Measurements from ENCODE around the gene FIBIN.
"Not testable (repeated sequence)": the region's sequence is repeated elsewhere in the genome, so short reads cannot be mapped to it uniquely, and the experiment has no call there.

FIBIN gene

DNA sequence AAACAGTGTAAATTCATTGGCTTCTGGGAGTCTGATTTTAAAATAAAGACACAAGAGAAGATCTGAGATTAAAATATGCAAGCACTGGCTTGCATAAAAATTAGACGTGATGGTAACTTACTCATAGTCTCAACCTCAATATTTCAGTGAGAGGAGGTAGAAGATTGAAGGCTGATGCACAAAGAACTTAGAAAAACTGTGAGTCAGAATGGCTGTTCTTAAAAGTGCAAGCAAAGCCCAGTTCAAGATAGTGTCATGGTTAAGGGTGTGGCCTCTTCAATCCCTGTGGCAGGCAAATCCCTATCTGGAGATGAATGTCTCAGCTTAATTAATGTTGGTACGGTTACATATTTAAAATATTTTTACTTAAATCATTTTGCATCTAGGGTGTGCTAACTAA, 33.6 kb upstream of the FIBIN start:
- in situ Hi-C loops (cut with MboI; ENCODE audit: low sequenced_read_pairs, unreplicated experiment), result no loop called here
- TF ChIP-seq, protein P1, sequence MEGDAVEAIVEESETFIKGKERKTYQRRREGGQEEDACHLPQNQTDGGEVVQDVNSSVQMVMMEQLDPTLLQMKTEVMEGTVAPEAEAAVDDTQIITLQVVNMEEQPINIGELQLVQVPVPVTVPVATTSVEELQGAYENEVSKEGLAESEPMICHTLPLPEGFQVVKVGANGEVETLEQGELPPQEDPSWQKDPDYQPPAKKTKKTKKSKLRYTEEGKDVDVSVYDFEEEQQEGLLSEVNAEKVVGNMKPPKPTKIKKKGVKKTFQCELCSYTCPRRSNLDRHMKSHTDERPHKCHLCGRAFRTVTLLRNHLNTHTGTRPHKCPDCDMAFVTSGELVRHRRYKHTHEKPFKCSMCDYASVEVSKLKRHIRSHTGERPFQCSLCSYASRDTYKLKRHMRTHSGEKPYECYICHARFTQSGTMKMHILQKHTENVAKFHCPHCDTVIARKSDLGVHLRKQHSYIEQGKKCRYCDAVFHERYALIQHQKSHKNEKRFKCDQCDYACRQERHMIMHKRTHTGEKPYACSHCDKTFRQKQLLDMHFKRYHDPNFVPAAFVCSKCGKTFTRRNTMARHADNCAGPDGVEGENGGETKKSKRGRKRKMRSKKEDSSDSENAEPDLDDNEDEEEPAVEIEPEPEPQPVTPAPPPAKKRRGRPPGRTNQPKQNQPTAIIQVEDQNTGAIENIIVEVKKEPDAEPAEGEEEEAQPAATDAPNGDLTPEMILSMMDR (IDR thresholded peaks at IDR 0.05; ENCODE audit: borderline replicate concordance, control extremely low read depth, extremely low read depth, insufficient read depth, missing control alignments), result no peak
- DNase-seq (ENCODE audit: low spot score), result no peak

DNA sequence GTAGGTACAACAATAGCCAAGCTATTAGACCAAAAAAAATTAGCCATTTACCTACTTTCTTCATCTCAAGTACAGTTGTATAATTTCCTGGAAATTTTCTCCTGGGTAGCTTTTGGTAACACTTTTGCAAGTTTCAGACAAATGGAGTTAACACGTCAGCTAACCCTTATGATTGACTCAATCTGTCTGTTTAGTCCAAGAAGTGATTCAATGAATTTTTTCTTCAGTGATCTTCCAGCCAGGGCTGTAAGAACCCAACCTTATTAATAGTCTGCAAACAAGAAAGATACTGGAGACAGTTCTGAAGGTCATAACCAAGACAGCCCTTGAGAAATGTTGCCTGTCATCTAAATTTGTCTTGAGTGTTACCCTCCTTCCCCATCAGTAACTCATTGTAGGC, 30.1 kb upstream of the FIBIN start:
- in situ Hi-C loops (cut with MboI; ENCODE audit: low sequenced_read_pairs, unreplicated experiment), result no loop called here
- no peak for DNase-seq (ENCODE audit: low spot score)
- TF ChIP-seq, protein P1 (IDR thresholded peaks at IDR 0.05; ENCODE audit: borderline replicate concordance, control extremely low read depth, extremely low read depth, insufficient read depth, missing control alignments), result no peak

DNA sequence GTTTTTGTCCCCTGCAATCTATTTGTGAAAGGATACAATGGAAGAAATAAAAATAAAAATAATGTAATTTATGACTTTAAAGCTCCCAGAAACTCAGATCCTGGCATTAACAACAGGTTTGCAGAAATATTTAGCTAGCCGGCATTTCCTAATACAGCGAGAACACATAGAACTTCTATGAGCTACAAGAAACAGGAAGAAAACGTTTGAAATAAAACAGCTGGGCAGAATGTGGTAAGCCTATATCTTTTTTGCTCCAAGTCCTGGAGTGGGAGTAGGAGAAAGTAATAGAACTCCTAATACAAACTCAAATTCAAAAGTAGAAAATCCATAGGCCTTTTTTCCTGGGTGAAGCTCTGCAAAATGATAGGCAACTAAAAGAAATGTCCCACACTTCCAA, 29.6 kb upstream of the FIBIN start:
- TF ChIP-seq, protein P1 (IDR thresholded peaks at IDR 0.05; ENCODE audit: borderline replicate concordance, control extremely low read depth, extremely low read depth, insufficient read depth, missing control alignments), result no peak
- in situ Hi-C loops (cut with MboI; ENCODE audit: low sequenced_read_pairs, unreplicated experiment), result no loop called here
- DNase-seq (ENCODE audit: low spot score), result no peak

DNA sequence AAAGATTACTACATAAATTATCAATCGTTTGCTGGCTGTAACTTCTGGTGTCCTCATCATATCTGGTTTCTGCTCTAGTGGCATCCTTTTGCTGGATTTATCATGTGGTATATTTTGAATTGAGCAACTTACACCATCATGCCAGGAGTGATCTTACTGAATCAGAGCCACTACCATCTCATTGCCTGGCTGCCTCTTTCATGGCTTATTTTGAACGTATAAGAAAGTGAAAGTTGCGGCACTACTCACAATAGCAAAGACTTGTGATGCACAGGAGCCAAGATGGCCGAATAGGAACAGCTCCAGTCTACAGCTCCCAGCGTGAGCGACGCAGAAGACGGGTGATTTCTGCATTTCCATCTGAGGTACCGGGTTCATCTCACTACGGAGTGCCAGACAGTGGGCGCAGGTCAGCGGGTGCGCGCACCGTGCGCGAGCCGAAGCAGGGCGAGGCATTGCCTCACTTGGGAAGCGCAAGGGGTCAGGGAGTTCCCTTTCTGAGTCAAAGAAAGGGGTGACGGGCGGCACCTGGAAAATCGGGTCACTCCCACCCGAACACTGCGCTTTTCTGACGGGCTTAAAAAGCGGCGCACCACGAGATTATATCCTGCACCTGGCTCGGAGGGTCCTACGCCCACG, 28.9 kb upstream of the FIBIN start:
- in situ Hi-C loops (cut with MboI; ENCODE audit: low sequenced_read_pairs, unreplicated experiment); DNase-seq (ENCODE audit: low spot score): not testable (repeated sequence)

DNA sequence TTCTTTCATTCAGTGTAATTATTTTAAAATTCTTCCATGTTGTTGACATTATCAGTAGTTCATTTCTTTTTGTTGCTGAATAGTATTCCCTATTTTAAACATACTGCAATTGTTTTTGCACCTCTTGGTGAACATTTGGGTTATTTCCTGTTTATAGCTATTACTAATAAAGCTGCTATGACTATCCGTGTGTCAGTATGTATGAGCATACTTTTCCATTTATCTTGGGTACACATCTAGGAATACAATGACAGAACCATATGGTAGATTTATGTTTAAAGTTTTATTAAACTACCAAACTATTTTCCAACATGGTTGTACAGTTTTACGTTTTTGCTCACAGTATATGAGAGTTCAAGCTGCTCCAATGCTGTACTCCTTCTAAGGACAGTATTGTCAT, 22.0 kb upstream of the FIBIN start:
- in situ Hi-C loops (cut with MboI; ENCODE audit: low sequenced_read_pairs, unreplicated experiment), result no loop called here
- DNase-seq (ENCODE audit: low spot score), result no peak
- TF ChIP-seq, protein P1 (IDR thresholded peaks at IDR 0.05; ENCODE audit: borderline replicate concordance, control extremely low read depth, extremely low read depth, insufficient read depth, missing control alignments), result no peak

DNA sequence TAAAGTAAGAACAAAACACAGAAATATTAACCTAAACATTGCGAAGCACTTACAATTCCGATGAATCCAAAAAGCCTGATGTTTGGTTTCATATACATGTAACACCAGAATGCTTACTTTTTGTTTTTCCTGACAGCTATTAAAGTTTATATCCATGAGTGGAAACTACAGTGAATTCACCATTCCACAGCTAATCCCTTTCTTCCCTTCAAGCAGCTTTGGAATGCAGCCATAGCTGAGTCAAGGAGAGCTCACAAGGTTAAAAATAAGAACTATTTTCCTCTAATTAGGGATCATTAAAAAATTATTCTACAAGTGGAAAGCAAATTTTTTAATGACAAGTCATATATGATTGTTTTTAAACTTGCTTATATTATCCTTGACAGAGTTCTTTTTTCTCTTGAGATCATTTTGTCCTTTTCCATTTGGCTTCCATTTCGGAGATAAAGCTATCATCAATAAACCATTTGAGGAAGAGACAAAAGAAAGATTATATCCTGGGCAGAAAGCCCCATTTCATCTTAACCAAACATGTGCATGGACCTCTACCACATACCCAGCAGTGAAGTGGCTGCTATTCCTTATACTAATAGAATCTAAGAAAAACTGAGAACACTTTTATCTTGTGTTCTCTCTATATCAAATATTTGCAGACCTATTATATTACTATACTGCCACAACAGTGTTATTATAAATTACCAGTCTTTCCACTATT, 19.7 kb upstream of the FIBIN start:
- in situ Hi-C loops (cut with MboI; ENCODE audit: low sequenced_read_pairs, unreplicated experiment), result no loop called here
- DNase-seq (ENCODE audit: low spot score), result no peak
- TF ChIP-seq, protein P1 (IDR thresholded peaks at IDR 0.05; ENCODE audit: borderline replicate concordance, control extremely low read depth, extremely low read depth, insufficient read depth, missing control alignments), result no peak

DNA sequence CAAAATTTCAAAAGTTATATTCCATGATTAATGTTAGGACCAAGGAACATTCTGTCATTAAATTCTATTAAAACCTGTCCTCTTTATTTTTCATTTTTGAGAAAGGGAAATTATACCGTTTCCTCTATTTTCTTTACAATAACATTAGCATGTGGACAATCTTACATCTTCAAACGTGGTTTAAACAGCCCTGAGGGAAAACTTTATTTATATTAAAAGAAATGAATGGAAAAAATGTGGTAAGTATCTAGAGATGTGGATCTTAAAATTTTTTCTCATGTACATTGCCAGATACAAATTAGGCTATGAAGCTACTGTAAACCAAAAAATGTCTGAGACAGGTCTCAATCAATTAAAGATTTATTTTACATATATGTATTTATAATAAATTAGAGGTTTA, 18.9 kb upstream of the FIBIN start:
- in situ Hi-C loops (cut with MboI; ENCODE audit: low sequenced_read_pairs, unreplicated experiment), result no loop called here
- DNase-seq (ENCODE audit: low spot score), result no peak
- TF ChIP-seq, protein P1 (IDR thresholded peaks at IDR 0.05; ENCODE audit: borderline replicate concordance, control extremely low read depth, extremely low read depth, insufficient read depth, missing control alignments), result no peak

All from GM13976 (cell line).